Neutrophil (primary cell): ENCODE data around the gene XPNPEP1.

ENCODE experiments used
- H3K27ac ChIP-seq: fragments of 200-600 bp; sonication (generic); 2 replicates; pipeline ENCODE4 v1.5.1; 2016; ENCODE audit warnings: mild to moderate bottlenecking, moderate library complexity
- H3K27me3 ChIP-seq: fragments of 200-600 bp; sonication (generic); 2 replicates; pipeline ENCODE4 v1.6.0; 2016; ENCODE audit warnings: mild to moderate bottlenecking
- H3K36me3 ChIP-seq: fragments of 200-600 bp; sonication (generic); 2 replicates; pipeline ENCODE4 v1.5.1; 2017
- H3K4me1 ChIP-seq, 2 experiments: fragments of 200-600 bp in 1 of 2; sonication (generic) in 1 of 2; 1 replicate in 1 of 2; 2 replicates in 1 of 2; pipeline versions ENCODE4 v1.5.1 to v1.6.1; 2013 to 2016; ENCODE audit warnings: low read depth in 1 of 2, low read length in 1 of 2, mild to moderate bottlenecking in 1 of 2, moderate library complexity in 1 of 2; ENCODE audit not compliant: control insufficient read depth in 1 of 2, insufficient read depth in 1 of 2
- H3K4me3 ChIP-seq, 2 experiments: fragments of 200-600 bp in 1 of 2; sonication (generic) in 1 of 2; 1 replicate in 1 of 2; 2 replicates in 1 of 2; pipeline ENCODE4 v1.5.1; 2013 to 2016; ENCODE audit warnings: low read depth in 1 of 2, low read length in 1 of 2, mild to moderate bottlenecking in 1 of 2, moderate library complexity in 1 of 2
- H3K9me3 ChIP-seq: fragments of 200-600 bp; sonication (generic); 2 replicates; pipeline ENCODE4 v1.5.1; 2016
- CTCF ChIP-seq: fragments of 200-600 bp; sonication (generic); IDR thresholded peaks from 2 replicates; pipeline ENCODE4 v1.5.1; 2016; ENCODE audit warnings: antibody characterized with exemption

The XPNPEP1 gene

DNA sequence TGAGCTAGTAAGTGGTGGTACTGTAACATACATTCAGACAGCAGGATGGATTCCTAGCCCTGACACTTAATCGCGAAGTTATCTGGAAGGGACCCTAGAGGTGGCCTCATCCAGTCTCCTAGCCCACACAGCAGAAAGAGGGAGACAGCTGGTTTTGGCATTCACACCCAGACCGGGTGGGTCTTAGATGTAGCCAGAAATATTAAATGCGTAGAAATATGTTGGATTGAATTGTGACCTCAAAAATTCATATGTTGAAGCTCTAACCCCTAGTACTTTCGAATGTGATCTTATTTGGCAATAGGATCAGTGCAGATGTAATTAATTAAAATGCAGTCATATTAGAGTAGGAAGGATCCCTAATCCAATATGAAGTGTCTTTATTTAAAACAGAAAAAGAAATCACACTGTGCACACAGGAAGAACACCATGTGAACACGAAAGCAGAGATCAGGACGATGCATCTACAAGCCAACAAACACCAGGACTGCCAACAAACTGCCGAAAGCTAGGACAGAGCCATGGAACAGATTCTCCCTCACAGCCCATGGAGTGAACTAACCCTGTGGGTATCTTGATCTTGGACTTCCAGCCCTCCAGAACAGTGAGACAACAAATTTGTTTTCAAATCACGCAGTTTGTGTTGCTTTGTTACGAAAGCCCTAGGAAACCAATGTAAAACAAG, 2.9 kb upstream of the XPNPEP1 start:
- peaks cover 17 to 19% of the 10 kb centered on the region in 2 experiments for H3K4me1 ChIP-seq
- H3K36me3 ChIP-seq = no peaks in the 10 kb centered on the region
- H3K4me3 ChIP-seq = no peak overlapping the region
- H3K27me3 ChIP-seq = no peaks in the 10 kb centered on the region
- no peak overlapping the region for H3K27ac ChIP-seq
- H3K9me3 ChIP-seq = no peaks in the 10 kb centered on the region
- TF ChIP-seq CTCF = no peak

- no peak for TF ChIP-seq CTCF
- Histone ChIP-seq H3K27me3 (no peaks in the 10 kb centered on the region), H3K9me3 (no peaks in the 10 kb centered on the region), H3K27ac (no peak overlapping the region), H3K4me1 (peaks cover 13 to 15% of the 10 kb centered on the region in 2 experiments), H3K4me3 (no peak overlapping the region), H3K36me3 (no peaks in the 10 kb centered on the region)
These were observed 1.8 kb upstream of the XPNPEP1 start for GRCh38 chr10:109924967-109925620.

GRCh38 chr10:109924087-109924486, 776 bp upstream of the XPNPEP1 start:
- no peaks in the 10 kb centered on the region for H3K9me3 ChIP-seq
- TF ChIP-seq CTCF = no peak
- H3K4me3 ChIP-seq = no peak overlapping the region
- H3K27me3 ChIP-seq = no peaks in the 10 kb centered on the region
- peaks cover 13 to 15% of the 10 kb centered on the region in 2 experiments for H3K4me1 ChIP-seq
- no peak overlapping the region for H3K27ac ChIP-seq
- H3K36me3 ChIP-seq = no peaks in the 10 kb centered on the region

GRCh38 chr10:109922358-109922975, 844 bp downstream of the XPNPEP1 start:
- Histone ChIP-seq H3K27me3 (no peaks in the 10 kb centered on the region), H3K9me3 (no peaks in the 10 kb centered on the region), H3K36me3 (no peaks in the 10 kb centered on the region), H3K4me3 (peak overlapping the region; percentile 72 to 73), H3K27ac (peak overlapping the region; percentile 75), H3K4me1 (peaks cover 13 to 15% of the 10 kb centered on the region in 2 experiments)
- TF ChIP-seq CTCF = no peak

- no peak for TF ChIP-seq CTCF
- H3K36me3 ChIP-seq = no peaks in the 10 kb centered on the region
These were observed 3.3 kb downstream of the XPNPEP1 start for GRCh38 chr10:109920016-109920415.

More at GRCh38 chr10:109920016-109920415, 3.3 kb downstream of the XPNPEP1 start:
- Histone ChIP-seq H3K4me1 (peaks cover 19 to 20% of the 10 kb centered on the region in 2 experiments), H3K4me3 (no peak overlapping the region), H3K9me3 (no peaks in the 10 kb centered on the region), H3K27me3 (no peaks in the 10 kb centered on the region), H3K27ac (no peak overlapping the region)
